GM21526 (cell line): ENCODE data around the gene CIB4.

Source experiments
- ATAC-seq: cut with Tn5 transposase; IDR thresholded peaks from one replicate; pipeline ENCODE4 v1.9.1; 2021; ENCODE audit warnings: moderate library complexity; ENCODE audit not compliant: unreplicated experiment, low FRiP score

Gene CIB4

GRCh38 chr2:26534865-26535662, 106.1 kb downstream of the CIB4 start:
- ATAC-seq: no peak

- ATAC-seq: no peak
Observed at GRCh38 chr2:26534098-26534864, 106.9 kb downstream of the CIB4 start.

- no peak for ATAC-seq
Observed at GRCh38 chr2:26533661-26534060, 107.5 kb downstream of the CIB4 start.

- no peak for ATAC-seq
Observed at GRCh38 chr2:26532301-26533250, 108.6 kb downstream of the CIB4 start.
